Bronchus fibroblast of lung (primary cell): ENCODE measurements around the gene CHMP2A. TPM values are rescaled to one million over a fixed set of nuclear protein-coding genes. Genes with fewer than 3 reads are reported as not detected.

Source experiments
- total RNA-seq: library from RNA; depleted of rRNA; stranded (reverse); fragments of >200 nt; gene quantifications from 2 replicates; pipeline ENCODE4 v1.2.3, GENCODE V29; 2015

Gene CHMP2A
- 120 and 121 TPM in 2 replicates for total RNA-seq

DNA sequence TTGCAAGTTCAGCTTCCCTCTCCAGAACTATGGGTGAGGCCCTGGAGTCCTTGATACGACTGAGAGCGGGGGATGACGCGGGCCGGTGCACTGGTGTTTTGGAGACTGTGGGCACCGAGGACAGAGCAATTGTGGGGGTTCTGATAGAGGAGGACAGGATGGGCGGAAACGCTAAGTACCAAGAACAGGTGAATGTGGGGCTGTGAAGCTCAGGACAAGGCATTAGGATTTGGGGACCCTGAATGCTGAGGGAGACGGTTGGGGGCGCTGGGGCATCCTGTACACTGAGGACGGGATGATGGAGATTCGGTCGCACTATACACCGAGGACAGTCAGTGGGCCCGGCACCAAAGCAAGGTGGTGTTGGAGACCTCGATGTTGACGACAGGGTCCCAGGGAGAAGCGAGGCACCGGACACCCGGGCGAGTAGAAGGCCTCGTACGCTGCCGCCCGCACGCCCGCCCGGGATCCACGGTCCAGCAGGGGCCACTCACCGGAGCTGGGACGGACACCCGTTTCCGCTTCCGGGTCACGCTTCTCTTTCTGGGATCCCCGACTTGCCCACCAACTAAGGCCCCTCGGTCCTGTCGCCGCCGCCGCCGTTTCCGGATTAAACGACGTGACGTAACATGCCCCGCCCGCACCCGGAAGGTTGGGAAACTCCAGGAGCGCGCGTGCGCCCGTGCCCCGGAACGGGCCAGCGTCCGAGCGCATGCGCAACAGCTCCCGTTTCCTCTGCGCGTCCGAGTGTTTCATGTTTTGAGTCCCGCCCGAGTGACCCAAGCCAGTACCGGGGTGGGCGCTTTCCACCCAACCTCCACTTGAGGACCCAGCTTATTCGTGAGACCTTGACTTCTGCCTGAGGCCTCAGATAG, at the start of gene CHMP2A:
Gene CHMP2A, minus strand, starts transcription at position 612 of the 875 bp plus-strand sequence. CDS start 893 bp downstream, outside the sequence.

DNA sequence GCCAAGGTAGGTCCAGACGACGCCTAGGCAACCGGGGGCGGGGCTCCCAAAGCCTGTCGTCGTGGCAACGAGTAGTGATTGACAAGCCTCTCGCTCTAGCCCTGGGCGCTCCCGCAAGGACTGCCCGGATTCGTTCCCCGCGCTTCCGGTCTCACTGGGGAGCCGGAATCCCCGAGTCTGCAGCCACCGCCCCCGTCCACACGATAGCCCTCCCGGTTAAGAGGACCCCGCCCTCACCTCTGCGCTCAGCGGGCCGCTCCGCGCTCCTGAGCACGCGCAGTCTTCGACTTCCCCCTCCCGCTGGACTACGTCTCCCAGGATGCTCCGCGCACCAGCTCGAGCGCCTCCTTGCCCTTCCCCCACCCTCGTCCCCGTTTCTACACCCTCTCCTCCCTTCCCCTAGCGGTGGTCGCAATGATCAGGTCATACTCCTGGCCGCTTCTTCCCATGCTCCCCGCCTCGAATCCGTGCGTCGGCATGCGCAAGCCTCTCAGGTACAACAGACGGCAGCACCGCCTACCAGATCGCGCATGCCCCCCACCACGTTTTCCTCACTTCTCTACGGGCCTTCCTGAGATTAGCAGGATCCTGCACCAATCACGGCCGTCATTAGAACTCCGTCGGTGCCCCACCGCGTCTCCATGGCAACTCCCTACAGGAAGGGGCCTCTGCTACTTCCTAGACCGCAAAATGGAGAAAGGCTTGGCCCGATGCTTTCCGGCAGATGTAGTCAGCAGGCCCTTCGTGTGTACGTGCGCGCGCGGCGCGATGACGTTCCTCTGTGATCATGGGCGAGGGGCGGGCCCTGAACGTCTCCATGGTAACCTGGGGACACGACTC, 18.1 kb upstream of the CHMP2A start, which contains the start of gene MZF1:
Gene MZF1, minus strand, starts transcription at position 518 of the 840 bp plus-strand sequence. CDS start 1,946 bp downstream, outside the sequence.

DNA sequence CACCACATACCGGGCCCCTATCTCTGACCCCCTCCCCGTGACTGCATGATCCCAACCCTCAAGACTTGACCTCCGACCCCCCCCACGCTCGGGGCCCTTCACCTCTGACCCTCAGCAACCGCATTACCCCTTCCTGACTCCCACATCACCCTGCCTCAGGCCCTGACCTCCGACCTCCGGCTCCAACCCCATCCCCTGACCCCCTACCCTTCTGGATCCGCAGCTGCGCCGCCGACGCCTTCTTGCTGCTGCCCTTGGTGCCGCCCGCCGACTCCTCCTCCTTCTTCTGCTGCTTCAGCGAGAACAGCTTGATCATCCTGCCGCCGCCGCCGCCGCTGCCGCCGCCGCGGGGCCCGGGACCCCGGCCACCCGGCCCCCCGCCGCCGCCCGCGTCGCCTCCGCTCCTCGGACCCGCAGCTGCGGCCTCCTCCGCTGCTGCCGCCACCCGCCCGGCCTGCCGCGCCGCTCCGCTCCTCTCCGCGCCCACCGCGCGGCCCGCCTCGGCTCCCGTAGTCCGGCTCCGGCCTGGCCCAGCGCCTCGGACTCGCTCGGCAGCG, 3.2 kb upstream of the CHMP2A start, which contains the start of gene UBE2M:
Gene UBE2M, minus strand, starts transcription at position 546 of the 557 bp plus-strand sequence. Its CDS starts 230 bp downstream, at position 316.

DNA sequence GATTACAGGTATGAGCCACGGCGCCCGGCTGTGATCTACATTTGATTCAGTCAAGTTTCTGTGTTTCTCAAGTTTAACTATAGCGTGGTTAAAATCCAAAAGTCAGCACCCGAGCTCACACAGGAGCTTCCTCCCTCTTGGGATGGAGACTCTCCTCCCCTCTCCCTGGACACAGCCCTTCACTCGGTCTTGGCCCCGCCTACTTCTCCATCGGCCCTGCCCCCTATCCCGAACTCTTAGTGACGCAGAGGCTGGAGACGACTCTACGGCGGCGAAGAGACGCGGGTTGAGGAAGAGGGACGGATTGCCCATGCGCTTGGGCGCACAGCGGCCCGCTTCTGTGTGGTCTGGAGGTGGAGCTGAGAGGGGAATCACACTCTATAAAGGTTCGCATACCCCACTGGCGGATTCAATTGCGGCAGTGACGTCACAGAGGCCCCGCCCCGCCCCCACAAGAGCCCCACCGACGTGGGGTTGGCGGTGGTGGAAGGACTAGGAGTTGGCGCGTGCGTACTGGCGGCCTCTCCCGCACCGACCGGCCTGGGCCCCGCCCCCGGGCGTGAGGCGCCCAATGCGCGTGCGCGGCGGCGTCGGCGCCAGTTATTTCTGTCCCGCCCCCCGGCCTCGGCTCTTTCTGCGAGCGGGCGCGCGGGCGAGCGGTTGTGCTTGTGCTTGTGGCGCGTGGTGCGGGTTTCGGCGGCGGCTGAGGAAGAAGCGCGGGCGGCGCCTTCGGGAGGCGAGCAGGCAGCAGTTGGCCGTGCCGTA, 10.9 kb downstream of the CHMP2A start, which contains the start of gene TRIM28:
Gene TRIM28, plus strand, starts transcription at position 239 of the 765 bp plus-strand sequence. CDS start 694 bp downstream, outside the sequence.

DNA sequence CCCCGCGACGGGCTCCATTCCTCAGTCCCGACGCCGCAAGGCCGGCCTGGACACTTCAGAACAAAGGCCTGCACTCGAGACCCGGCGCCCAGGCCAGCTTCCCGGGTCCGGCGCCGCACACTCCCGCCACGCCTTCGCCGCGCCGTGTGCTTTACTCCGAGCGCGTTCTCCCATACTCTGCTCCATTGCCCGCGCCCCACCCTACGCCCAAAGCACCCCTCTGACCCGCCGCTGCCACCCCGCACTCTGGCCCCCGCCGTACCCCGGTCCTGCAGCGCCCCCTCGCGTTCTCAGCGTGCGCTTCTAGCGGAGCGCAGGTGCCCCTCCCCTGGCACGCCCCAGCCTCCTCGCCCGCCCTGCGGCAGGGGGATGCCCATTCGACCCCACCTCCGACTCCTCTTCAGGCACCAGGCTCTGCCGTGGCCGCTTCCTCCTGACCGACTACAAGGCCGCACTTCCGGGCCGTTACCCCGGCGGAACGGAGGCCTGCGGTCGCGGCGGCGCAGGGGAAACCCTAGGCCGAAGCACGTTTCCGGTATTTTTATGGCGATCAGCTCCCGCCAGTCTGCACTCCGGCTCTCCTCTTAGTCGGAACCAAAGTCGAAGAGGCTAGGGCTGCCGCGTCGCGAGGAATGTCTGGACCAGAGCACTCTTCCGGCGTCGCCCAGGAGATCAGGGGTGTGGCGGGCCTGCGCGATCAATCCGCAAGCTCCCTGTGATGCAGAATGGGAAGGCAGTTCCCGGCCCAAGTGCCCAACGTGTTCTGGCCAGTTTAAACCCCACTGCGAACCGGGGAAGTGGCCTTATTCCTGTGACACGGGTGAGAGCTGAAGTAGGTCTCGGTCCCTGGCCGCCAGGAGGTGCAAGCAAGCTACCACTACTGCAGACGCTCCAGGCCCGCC, 35.3 kb downstream of the CHMP2A start, which contains the start of gene ZBTB45:
Gene ZBTB45, minus strand, starts transcription at position 456 of the 902 bp plus-strand sequence. CDS start 2,137 bp downstream, outside the sequence.

DNA sequence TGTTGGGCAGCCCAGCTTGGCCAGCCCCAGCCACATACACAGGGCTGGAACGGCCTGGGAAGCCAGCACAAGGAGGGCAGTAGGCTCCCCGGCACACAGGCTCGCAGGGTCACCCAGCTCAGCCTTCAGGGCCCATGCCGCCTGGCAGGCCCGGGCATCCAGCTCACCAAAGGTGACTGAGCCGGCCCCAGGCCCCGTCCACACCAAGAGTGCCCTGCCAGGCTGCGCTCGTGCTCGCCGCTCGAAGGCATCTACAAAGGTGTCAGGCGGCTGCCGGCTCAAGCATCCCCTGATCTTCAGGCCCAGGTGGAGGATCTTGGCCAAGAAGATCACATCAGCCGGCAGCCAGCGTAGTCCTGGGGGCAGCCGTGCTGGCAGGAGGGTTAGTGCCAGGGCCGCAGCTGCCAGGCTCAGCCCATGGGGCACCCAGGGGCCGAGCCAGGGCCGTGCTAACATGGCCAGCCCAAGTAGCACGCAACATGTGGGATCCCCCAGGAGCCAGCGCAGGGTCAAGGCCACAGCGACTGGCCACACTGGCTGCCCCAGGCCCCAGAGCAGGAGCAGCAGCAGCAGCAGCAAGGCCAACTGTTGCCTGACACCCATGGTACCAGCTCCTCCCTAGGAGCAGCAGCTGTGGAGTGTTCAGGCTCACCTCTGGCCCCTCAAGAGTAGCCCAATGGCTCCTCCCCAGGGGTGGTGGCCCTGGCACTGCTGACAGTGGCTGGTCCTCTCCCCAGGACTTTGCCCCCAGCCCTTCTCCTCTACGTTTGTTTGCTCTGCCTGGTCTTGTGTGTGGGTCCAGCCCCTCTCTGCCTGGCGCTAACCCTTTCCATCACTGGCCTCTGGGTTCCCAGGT, 43.3 kb downstream of the CHMP2A start, which contains the start of gene SLC27A5:
Gene SLC27A5, minus strand, starts transcription at position 640 of the 856 bp plus-strand sequence. Its CDS starts 37 bp downstream, at position 603.

Other genes with a start within 250 kb of the CHMP2A start
- gene ERVK3-1, start 249.7 kb downstream of the CHMP2A start, total RNA-seq = 52.1 and 56.0 TPM in 2 replicates
- 1.6 and 1.8 TPM in 2 replicates for gene ZSCAN22, start 228.1 kb downstream of the CHMP2A start, total RNA-seq
- 56.7 and 57.5 TPM in 2 replicates for gene A1BG, start 201.6 kb downstream of the CHMP2A start, total RNA-seq
- under 0.01 and 0.74 TPM in 2 replicates for gene ZNF497, start 192.4 kb downstream of the CHMP2A start, total RNA-seq
- gene ZNF837, start 174.1 kb downstream of the CHMP2A start, total RNA-seq = 0.89 and 2.4 TPM in 2 replicates
- 2,682 and 2,963 TPM in 2 replicates for gene RPS5, start 167.8 kb downstream of the CHMP2A start, total RNA-seq
- not detected in 2 replicates for gene RNF225, start 159.4 kb downstream of the CHMP2A start, total RNA-seq
- 8.2 and 13.1 TPM in 2 replicates for gene ZNF584, start 146.5 kb downstream of the CHMP2A start, total RNA-seq
- gene ZNF132, start 115.0 kb downstream of the CHMP2A start, total RNA-seq = 2.1 and 3.0 TPM in 2 replicates
- gene ZNF324B, start 103.5 kb downstream of the CHMP2A start, total RNA-seq = 5.5 and 6.2 TPM in 2 replicates
- 7.7 and 9.1 TPM in 2 replicates for gene ZNF324, start 88.0 kb downstream of the CHMP2A start, total RNA-seq
- 8.0 and 9.4 TPM in 2 replicates for gene ZNF446, start 78.8 kb downstream of the CHMP2A start, total RNA-seq
- gene SLC27A5, start 43.1 kb downstream of the CHMP2A start, total RNA-seq = 15.2 and 18.3 TPM in 2 replicates
- gene ZBTB45, start 35.3 kb downstream of the CHMP2A start, total RNA-seq = 12.8 and 14.4 TPM in 2 replicates
- gene TRIM28, start 11.0 kb downstream of the CHMP2A start, total RNA-seq = 474 and 516 TPM in 2 replicates
- gene UBE2M, start 3.5 kb upstream of the CHMP2A start, total RNA-seq = 27.2 and 47.9 TPM in 2 replicates
- 6.1 and 6.2 TPM in 2 replicates for gene MZF1, start 18.2 kb upstream of the CHMP2A start, total RNA-seq